ENCODE measurements around the gene STK25. TPM values are rescaled to one million over a fixed set of nuclear protein-coding genes. Genes with fewer than 3 reads are reported as not detected.

STK25 gene
- polyA plus RNA-seq, 1 experiment: 216 TPM

DNA sequence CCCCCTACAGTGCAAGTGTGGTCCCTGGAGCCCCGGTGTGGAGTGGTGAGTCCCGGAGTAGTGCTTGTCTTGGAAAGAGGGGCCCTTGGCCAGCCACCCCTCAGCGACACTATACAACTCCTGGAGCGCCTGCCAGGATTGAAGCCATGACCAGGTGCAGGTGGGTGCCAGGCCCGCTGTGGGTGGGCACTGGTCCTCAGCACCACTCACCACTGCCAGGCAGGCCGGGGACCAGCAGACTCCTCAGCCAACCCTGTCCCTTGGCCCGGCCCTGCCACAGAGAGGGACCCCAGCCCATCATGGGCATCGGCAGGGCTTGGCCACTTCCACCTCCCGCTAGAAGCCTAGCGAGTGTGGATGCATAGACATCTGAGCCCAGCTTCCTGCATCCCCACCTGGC, 42.2 kb downstream of the STK25 start:
- Histone ChIP-seq H3K27me3 (ENCODE audit: control insufficient read depth, insufficient read depth, low read length) (no peaks in the 10 kb centered on the region), H3K9me3 (ENCODE audit: control insufficient read depth, insufficient read depth, low read length) (no peaks in the 10 kb centered on the region), H3K27ac (ENCODE audit: low read depth, low read length) (no peak overlapping the region), H3K4me3 (ENCODE audit: low read depth, low read length) (no peak overlapping the region)
- CTCF ChIA-PET: no interaction called here
- TF ChIP-seq CTCF (IDR thresholded peaks at IDR 0.05; ENCODE audit: low read depth, low read length): no peak
- POLR2A ChIA-PET: no interaction called here
- no peak for DNase-seq (ENCODE audit: low read depth, low spot score)

- H3K27ac ChIP-seq (ENCODE audit: low read depth, low read length): no peak overlapping the region
- POLR2A ChIA-PET: no interaction called here
- no peak for TF ChIP-seq CTCF (IDR thresholded peaks at IDR 0.05; ENCODE audit: low read depth, low read length)
- no peaks in the 10 kb centered on the region for H3K27me3 ChIP-seq (ENCODE audit: control insufficient read depth, insufficient read depth, low read length)
- no peak for DNase-seq (ENCODE audit: low read depth, low spot score)
- no peaks in the 10 kb centered on the region for H3K9me3 ChIP-seq (ENCODE audit: control insufficient read depth, insufficient read depth, low read length)
- CTCF ChIA-PET: no interaction called here
- no peak overlapping the region for H3K4me3 ChIP-seq (ENCODE audit: low read depth, low read length)
These were observed 42.8 kb downstream of the STK25 start for GRCh38 chr2:241465543-241465942.

- Histone ChIP-seq H3K9me3 (ENCODE audit: control insufficient read depth, insufficient read depth, low read length) (no peaks in the 10 kb centered on the region), H3K27ac (ENCODE audit: low read depth, low read length) (no peak overlapping the region), H3K27me3 (ENCODE audit: control insufficient read depth, insufficient read depth, low read length) (no peaks in the 10 kb centered on the region), H3K4me3 (ENCODE audit: low read depth, low read length) (no peak overlapping the region)
- ChIA-PET CTCF (no interaction called here), POLR2A (interaction anchor here (0.6 kb wide), 1 partner anchor 86 kb away, joined by 3 read pairs; no protein-coding TSS in a partner anchor)
- DNase-seq (ENCODE audit: low read depth, low spot score): no peak
- no peak for TF ChIP-seq CTCF (IDR thresholded peaks at IDR 0.05; ENCODE audit: low read depth, low read length)
These were observed 44.9 kb downstream of the STK25 start for GRCh38 chr2:241463276-241464135.

DNA sequence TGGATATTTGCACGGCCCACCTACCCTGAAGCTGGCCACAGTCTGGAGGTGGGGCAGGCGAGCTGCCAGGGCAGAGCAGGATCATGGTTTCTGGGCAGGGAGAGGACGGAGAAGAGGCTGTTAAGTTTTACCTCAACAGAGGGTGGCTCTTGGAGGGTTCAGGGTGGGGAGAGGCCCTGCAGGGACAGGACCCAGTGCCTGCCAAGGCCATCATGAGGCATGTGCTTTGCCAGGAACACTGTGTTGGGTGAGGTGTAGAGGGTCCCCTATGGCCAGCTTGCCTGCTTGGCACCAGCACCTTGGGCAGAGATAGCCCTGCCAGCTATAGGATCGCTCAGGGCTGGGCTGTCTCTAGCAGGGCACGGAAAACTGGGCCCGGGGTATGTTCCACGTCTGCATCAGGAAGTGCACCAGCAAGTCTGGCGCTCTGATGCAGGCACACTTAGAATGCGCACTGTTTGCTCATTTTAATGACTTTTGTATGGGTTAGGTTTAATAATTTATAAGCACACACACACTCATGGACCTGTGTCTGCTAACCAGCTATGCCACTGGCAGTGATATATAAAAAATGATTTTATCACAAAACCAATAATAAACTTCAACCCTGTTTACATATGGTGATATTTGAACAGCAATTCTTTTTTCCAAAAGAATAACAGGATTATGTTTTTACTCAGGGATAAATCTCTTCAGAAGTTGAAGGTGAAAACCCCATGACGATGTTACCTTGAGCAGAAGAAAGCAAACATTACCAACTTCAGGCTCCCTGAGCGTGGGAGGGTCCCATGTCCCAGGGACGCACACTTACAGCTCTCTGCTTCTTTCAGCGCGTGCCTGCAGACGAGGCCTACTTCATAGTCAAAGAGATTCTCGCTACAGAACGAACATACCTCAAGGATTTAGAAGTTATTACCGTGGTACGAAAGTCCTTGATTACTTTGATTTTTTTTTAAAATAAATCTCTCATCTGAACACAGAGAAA, 46.4 kb downstream of the STK25 start:
- no peak for DNase-seq (ENCODE audit: low read depth, low spot score)
- ChIA-PET CTCF (no interaction called here), POLR2A (no interaction called here)
- no peak overlapping the region for H3K4me3 ChIP-seq (ENCODE audit: low read depth, low read length)
- no peak overlapping the region for H3K27ac ChIP-seq (ENCODE audit: low read depth, low read length)
- TF ChIP-seq CTCF (IDR thresholded peaks at IDR 0.05; ENCODE audit: low read depth, low read length): no peak
- no peaks in the 10 kb centered on the region for H3K27me3 ChIP-seq (ENCODE audit: control insufficient read depth, insufficient read depth, low read length)
- no peaks in the 10 kb centered on the region for H3K9me3 ChIP-seq (ENCODE audit: control insufficient read depth, insufficient read depth, low read length)

GRCh38 chr2:241460631-241461030, 47.8 kb downstream of the STK25 start:
- no peaks in the 10 kb centered on the region for H3K27me3 ChIP-seq (ENCODE audit: control insufficient read depth, insufficient read depth, low read length)
- DNase-seq (ENCODE audit: low read depth, low spot score): no peak
- TF ChIP-seq CTCF (IDR thresholded peaks at IDR 0.05; ENCODE audit: low read depth, low read length): no peak
- H3K4me3 ChIP-seq (ENCODE audit: low read depth, low read length): no peak overlapping the region
- H3K27ac ChIP-seq (ENCODE audit: low read depth, low read length): no peak overlapping the region
- CTCF ChIA-PET: no interaction called here
- POLR2A ChIA-PET: no interaction called here
- H3K9me3 ChIP-seq (ENCODE audit: control insufficient read depth, insufficient read depth, low read length): no peaks in the 10 kb centered on the region
